Activated CD4-positive, CD25-positive, alpha-beta regulatory T cell treated with anti-CD3 and anti-CD28 coated beads, Interleukin-2, amount 50 U/mL, for 72 hours (primary cell): Measurements from ENCODE around the gene FES.
"Not testable (repeated sequence)": the region's sequence is repeated elsewhere in the genome, so short reads cannot be mapped to it uniquely, and the experiment has no call there.

Experiments used
- DNase-seq: peaks from one replicate; pipeline ENCODE4 v3.0.0; 2021

FES gene

DNA sequence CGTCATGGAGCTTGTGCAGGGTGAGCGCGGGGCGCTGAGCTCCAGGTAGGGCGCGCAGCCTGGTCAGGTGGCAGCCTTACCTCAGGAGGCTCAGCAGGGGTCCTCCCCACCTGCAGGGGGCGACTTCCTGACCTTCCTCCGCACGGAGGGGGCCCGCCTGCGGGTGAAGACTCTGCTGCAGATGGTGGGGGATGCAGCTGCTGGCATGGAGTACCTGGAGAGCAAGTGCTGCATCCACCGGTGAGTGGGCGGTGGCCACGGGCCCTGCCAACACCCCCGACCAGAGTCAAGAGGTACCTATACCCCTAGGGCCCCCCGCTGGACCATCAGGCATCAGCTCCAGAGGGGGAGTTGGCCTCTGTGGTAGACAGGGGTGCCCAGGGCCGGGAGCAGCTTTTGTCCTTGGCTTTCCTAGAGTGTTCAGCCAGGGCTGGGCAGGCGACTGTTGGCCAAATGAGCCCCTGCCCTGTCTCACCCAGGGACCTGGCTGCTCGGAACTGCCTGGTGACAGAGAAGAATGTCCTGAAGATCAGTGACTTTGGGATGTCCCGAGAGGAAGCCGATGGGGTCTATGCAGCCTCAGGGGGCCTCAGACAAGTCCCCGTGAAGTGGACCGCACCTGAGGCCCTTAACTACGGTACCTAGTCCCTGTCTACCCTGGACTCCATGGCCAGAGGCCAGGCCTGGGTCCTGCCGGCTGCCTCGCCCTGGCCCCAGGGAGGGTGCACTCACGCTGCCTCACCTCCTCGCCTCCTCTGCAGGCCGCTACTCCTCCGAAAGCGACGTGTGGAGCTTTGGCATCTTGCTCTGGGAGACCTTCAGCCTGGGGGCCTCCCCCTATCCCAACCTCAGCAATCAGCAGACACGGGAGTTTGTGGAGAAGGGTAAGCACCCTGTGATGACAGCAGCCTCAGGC, 9.1 kb downstream of the FES start:
- no peak for DNase-seq

DNA sequence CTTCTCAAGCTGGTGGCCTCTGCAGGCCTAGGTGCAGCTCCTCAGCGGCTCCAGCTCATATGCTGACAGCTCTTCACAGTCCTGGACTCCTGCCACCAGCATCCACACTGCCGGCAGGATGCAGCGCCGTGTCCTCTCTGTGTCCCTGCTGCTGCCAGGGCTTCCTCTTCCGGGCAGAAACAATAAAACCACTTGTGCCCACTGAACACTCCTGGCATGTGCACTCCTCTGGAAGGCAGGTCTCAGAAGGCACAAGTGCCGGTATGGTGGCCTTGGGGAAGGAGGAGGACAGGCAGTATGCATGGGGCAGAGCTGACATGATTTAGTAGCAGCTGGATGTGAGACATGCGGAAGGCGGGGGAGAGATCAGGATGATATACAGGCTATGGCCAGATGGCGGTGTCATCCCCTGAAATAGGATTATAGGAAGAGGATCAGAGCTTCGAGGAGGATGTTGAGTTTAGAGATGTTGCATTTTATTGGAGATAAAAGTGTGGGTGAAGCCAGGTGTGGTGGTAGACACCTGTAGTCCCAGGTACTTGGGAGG, 11.3 kb downstream of the FES start:
- DNase-seq = no peak

DNA sequence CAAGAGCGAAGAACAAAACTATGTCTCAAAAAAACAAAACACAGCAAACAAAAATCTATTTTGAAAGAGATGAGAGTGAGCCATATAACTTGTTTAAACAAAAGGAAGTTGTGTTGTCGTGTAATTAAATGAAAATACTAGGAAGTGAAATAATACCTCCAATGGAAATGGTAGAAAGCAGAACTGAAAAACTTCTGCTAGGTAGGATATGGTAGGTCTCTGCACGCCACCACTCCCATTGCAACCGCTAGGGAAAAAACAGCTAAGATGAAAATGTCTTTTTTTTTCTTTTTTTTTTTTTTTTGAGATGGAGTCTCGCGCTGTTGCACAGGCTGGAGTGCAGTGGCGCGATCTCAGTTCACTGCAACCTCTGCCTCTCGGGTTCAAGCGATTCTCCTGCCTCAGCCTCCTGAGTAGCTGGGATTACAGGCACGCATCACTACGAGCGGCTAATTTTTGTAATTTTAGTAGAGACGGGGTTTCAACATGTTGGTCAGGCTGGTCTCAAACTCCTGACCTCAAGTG, 12.9 kb downstream of the FES start:
- not testable (repeated sequence) for DNase-seq

DNA sequence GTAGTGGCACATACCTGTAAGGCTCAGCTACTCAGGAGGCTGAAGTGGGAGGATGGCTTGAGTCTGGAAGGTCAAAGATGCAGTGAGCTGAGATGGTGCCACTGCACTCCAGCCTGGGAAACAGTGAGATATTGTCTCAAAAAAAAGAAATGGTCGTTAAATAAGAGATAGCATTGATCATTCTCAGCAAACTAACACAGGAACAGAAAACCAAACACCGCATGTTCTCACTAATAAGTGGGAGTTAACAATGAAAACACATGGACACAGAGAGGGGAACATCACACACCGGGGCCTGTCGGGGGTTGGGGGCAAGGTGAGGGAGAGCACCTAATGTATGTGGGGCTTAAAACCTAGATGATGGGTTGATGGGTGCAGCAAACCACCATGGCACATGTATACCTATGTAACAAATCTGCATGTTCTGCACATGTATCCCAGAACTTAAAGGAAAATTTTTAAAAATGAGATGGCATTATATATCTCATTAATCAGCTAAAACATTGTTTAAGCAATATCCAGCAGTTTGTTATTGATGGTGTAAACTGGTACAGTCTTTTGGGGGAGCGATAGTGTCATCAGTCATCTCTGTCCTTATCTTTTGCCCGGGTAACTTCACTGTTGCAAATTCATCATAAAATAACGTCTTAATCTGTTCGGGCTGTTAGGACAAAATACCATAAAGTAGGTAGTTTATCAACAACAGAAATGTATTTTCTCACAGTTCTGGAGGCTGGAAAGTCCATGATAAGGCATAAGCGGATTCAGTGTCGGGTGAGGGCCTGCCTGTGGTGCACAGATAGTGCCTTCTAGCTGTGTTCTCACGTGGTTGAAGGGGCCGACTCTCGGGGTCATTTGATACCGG, 17.1 kb downstream of the FES start:
- DNase-seq = no peak

DNA sequence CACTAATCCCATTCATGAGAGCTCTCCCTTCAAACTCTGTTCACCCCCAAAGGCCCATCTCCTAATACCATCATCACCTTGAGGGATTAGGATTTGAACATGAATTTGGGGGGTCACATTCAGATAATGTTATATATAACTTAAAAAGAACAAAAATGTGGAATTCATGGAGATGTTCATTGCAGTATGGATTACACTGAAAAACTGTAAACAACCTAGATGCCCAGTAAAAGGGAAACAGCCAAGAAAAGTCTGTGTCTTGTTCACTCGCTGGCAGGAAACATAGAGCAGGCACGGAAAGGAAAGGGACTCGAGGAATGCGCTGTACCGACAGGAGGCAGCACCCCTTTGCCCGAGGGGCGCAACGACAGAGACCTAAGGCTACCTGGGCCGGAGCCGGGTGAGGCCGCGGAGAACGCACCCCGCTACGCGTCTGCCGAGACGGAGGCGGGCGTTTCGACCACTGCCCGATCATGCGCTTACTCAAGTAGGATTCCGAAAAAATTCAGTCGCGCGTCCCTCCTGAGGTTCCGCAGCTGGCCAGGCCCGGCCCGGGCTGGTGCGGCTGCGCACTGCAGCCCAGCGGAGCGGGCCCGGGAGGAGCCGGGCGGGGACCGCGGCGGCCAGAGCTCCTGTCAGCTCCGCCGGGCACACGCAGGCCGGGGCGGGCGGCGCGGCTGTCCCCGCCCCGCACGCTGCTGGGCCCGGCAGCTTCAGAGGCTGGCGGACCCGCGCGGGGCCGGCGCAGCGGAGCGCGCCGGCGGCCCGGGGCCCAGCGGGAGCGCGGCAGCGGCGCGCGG, 17.9 kb downstream of the FES start:
- DNase-seq = peak; percentile 77

DNA sequence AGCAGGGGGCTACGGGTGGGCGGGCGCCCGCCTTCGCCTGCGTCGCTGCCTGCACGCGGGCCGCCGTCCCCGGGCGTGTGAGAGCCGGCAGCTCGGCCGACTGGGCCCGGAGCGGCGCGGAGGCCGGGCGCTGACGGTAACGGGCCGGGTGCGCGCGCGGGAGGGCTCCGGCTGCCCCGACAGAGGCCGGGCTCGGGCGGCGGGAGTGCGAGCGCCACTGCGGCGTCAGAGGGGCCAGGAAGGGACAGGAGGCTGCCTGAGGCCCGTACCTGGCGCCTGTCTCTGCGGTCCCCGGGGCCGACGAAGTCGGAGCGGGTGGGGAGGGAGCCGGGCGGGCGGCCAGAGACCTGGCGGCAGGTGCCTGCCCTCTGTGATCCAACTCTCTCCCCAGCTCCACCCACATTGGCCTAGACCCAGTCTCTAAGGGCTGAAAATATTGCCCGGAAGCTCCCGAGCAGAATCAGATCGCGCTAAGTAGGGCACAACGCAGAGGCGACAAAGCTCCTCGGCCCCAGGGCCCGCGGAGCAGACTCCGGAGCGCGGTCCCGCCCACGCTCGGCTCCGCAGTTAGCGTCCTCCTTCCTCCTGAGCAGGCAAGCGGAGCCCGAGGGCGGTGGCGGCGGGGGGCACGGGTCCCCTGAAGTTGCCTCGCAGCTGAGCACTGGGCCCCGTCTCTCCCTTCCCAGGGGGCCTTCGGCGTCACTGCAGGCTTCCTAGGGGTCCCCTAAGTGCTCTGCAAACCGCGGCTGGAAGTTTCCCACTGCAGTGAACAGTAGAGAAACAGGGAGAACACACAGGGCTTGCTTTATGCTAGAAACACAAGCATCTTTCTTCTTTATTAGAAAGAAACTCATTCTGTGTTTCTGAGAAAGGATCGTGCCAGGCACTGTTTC, 18.8 kb downstream of the FES start, which contains the start of gene MAN2A2:
Gene MAN2A2 (plus strand): TSS at position 463 of the 893 bp plus-strand sequence. CDS start 906 bp downstream, outside the sequence.
- peak; percentile 78 for DNase-seq

DNA sequence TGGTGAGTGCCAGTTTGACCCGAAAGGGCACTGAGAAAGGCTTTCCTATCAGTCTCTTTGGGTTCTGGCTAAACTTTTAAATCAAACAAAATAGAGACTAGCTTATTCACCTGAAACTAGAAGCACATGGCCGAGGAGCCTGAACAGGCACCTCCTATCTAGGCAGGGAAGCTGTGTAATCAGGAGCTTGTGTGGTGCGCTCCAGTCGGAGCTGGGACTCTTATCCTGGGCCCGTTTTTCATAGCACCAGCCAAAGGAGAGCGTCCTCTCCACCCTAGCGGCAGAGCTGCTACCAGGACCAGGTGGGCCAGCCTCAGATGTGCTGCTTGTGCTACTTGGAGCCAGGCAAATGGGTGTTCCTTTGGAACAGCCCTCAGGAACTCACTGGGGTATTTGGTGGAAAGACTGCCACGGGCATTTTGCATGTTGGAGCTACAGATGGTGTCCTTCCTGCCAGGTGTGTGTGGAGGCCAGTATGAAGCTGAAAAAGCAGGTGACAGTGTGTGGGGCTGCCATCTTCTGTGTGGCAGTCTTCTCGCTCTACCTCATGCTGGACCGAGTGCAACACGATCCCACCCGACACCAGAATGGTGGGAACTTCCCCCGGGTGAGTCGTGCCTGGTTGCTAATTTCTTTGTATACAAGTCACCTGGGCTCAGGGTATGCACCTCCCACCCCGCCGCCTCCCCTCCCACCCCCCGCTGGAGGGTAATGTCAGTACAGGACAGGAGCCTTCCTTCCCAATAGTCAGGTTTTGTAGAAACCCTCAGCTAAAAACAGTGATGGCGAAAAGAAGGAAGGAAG, 19.6 kb downstream of the FES start:
- DNase-seq = no peak

DNA sequence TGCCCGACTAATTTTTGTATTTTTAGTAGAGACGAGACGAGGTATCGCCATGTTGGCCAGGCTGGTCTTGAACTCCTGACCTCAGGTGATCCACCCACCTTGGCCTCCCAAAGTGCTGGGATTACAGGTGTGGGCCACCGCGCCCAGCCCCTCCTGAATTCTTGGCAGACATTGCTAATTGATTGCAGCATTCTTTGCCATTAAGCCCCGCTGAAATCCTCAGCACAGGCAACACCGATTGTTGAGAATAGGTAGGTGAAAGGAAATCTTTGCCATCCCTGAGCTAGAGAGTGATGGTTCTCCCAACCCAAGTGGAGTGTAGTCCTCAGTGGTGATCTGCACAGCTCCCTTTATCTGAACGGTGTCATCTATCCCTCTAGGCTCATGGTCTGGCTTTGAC, 20.4 kb downstream of the FES start:
- DNase-seq = no peak

DNA sequence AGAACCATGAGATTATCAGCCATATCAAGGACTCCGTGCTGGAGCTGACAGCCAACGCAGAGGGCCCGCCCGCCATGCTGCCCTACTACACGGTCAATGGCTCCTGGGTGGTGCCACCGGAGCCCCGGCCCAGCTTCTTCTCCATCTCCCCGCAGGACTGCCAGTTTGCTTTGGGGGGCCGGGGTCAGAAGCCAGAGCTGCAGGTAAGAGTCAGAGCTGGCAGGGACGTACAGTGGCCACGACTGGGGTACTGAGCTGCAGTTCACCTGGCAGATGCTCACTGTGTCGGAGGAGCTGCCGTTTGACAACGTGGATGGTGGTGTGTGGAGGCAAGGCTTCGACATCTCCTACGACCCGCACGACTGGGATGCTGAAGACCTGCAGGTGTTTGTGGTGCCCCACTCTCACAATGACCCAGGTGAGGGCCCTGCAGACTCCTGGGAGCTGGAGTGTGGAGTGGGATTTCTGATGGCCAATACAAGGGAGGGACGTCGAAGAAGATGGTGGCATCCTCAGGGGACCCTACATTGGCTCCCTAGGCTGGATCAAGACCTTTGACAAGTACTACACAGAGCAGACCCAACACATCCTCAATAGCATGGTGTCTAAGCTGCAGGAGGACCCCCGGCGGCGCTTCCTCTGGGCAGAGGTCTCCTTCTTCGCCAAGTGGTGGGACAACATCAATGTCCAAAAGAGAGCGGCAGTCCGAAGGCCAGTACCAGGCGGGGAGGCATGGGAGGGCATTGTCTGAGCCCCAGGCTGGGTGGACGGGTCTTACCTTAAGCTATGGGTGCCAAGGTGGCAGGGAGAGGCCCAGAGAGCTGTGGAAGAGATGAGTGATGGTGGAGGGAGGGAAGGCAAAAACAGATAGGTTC, 21.2 kb downstream of the FES start:
- no peak for DNase-seq

DNA sequence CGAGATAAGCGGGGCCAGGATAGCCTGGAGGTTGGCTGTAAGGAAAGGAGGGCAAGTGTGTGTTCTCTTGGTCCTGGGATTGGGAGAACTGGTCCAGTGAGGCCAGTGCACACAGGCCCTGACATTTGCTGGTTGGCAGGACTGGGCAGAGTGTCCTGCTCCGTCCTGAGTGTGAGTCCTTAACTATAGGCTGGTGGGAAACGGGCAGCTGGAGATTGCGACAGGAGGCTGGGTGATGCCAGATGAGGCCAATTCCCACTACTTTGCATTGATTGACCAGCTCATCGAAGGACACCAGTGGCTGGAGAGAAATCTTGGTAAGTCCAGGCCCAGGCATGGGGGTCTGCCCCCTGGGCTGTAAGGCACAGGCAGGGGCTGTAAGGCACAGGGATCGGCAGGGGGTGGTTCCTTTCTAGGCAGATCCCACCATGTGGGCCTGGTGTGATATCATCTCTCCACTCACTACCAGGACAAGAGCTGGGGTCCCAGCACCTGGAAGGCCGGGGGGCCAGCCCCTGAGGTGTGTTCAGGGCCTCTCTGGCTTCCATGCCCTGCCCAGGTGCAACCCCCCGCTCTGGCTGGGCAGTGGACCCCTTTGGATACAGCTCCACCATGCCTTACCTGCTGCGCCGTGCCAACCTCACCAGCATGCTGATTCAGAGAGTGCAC, 22.0 kb downstream of the FES start:
- DNase-seq = no peak

DNA sequence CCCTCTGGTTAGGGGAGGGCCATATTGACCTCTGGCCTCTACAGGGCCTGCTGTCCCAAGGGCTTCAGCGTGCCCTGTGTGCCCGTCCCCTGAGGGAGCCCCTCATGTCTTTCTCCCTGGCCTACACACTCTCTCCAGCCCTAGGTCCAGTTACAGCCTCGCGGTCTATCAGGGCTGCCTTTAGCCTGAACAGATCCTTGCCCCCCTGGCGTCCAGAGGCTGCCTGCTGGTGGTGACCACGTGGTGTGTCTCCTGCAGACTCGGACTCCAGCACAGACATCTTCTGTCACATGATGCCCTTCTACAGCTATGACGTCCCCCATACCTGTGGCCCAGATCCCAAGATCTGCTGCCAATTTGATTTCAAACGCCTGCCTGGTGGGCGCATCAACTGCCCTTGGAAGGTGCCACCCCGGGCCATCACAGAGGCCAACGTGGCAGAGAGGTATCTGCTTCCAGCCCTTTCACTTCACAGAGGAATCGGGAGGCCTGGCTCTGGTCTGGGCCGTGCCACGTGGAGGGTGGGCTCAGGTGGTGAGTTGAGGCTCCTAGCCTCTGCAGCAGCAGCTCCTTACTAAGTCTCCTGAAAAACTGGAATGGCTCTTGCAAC, 22.9 kb downstream of the FES start:
- DNase-seq = no peak

DNA sequence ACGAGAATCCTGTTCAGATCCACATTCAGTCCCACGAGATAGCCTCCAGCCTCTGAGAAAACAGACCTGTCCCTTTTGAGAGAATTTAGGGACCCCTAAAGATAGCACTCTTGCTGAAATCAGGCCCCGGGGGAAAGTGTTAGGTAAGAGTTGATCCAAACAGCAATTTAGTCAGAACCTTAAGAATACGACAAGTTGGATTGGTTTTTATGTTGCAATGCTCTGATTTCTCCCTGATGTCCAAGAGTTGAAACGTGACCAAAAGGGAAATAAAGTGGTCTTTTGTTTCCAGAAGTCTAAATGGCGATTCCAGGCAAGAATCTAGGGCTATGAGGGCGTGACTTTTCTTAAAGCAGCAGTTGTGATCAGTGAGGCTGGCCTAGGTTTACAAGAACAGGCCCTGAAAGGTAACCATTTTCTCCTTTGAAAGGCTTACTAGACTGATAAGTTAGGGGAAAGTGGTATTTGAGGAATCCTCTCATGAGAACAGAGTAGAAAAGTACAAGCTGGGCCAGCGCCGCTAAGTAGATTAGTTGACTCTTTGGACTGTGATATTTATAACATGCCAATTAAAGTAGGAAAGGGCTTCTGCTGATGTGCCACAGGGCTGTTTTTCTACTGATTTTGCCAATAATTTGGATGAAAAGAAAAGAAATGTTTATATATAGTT, 23.7 kb downstream of the FES start:
- no peak for DNase-seq

DNA sequence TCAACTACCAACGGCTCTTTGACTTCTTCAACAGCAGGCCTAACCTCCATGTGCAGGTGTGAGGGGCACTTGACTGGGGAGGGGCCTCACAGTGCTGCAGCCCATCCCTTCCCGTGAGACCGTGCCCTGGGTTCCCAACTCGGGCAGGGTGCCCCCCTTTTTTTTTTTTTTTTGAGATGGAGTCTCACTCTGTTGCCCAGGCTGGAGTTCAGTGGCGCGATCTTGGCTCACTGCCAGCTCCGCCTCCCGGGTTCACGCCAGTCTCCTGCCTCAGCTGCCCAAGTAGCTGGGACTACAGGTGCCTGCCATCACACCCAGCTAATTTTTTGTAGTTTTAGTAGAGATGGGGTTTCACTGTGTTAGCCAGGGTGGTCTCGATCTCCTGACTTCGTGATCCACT, 25.1 kb downstream of the FES start:
- not testable (repeated sequence) for DNase-seq

DNA sequence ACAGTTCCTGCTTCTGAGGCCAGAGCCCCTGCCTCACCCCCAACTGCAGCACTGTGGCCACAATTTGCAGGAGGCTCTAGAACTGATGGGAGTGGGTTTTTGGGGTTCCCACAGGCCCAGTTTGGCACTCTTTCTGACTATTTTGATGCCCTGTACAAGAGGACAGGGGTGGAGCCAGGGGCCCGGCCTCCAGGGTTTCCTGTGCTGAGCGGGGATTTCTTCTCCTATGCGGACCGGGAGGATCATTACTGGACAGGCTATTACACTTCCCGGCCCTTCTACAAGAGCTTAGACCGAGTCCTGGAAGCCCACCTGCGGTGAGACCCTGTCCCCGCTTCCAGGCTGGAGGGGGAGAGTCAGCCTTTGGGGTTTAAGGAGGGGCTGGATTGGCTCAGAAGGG, 25.7 kb downstream of the FES start:
- DNase-seq = no peak

DNA sequence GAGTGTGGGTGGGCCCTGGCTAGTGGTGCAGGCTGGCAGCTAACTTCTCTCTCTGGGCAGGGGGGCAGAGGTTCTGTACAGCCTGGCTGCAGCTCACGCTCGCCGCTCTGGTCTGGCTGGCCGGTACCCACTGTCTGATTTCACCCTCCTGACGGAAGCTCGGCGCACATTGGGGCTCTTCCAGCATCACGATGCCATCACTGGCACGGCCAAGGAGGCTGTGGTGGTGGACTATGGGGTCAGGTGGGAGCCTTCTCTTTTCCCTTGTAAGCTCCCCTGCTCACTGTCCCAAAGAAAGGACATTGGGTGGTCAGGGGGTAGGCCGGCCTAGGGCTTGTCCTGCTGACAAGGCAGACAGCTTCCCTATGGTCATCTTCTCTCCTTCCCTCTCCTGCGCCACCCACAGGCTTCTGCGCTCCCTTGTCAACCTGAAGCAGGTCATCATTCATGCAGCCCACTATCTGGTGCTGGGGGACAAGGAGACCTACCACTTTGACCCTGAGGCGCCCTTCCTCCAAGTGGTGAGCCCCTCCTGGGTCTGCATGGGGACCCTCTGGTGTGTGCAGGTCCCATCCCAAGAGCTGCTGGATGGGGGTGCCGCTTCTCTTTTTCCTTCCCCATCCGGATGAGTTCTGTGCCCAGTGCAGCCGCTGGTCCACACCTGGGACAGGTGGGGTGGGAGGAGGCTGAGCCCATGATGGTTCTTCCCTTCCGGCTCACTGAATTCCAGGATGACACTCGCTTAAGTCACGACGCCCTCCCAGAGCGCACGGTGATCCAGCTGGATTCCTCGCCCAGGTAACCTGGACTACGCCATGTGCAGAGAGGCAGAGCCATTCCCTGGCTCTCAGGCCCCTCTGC, 26.4 kb downstream of the FES start:
- DNase-seq = no peak

DNA sequence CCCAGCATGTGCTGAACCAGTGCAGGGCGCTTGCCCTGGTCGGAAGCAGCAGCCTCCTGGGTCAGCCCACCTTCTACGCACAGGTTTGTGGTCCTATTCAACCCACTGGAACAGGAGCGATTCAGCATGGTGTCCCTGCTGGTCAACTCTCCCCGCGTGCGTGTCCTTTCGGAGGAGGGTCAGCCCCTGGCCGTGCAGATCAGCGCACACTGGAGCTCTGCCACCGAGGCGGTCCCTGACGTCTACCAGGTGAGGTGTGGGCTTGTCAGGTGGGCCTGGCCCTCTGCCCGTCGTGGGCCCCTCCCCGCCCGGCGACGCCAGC, 27.0 kb downstream of the FES start:
- DNase-seq = no peak
